ENCODE results near the gene CXorf58.
"Not testable (repeated sequence)": the region's sequence is repeated elsewhere in the genome, so short reads cannot be mapped to it uniquely, and the experiment has no call there.

Gene CXorf58

DNA sequence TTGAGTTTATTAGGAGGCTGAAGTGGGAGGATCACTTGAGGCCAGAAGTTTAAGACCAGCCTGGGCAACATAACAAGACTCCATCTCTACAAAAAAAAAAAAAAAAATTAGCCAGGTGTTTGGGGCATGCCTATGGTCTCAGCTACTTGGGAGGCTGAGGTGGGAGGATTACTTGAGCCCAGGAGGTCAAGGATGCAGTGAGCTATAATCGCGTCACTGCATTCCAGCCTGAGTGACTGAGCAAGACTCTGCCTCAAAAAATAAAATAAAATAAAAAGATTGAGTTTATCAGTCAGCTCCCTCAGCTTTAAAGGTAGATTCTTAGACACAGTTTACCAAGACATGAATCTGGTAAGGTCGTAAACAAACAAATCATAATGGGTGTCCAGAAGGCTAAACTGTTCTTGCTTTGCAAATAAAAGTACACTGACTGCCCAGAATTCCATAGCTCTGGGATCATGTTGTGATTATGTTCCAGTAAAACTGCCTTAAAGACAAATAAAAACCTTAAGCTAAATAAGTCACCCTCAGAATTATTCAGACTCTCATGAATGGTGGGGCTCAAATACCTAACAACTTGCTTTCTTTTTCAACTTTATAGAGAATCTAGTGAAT, 18.8 kb upstream of the CXorf58 start:
- Mint-ChIP-seq H3K27me3 (no peaks in the 10 kb centered on the region), H3K4me3 (no peak overlapping the region), H3K36me3 (no peaks in the 10 kb centered on the region), H3K9me3 (no peaks in the 10 kb centered on the region), H3K4me1 (no peaks in the 10 kb centered on the region), H3K27ac (no peak overlapping the region)
- ATAC-seq (ENCODE audit: low read depth) (no peak), DNase-seq (ENCODE audit: low spot score in 2 of 2) (no peak)

DNA sequence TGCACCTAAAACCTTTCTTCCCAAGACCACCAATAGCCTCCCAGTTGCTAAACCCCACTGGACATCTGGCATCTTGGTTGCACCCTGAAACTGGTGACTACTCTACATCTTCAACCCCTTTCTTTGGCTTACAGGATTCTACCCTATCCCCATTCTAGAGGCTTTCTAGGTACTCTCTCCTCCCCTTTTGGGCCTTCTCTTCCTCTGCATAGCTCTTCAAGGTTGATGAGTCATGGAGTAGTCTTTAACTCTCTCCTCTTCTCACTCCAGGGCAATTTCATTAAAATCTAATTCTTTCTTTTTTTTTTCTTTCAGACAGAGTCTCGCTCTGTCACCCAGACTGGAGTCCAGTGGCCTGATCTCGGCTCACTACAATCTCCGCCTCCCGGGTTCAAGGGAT, 16.9 kb upstream of the CXorf58 start:
- ATAC-seq (ENCODE audit: low read depth) (no peak), DNase-seq (ENCODE audit: low spot score in 2 of 2) (no peak)
- no peaks in the 10 kb centered on the region for H3K36me3 Mint-ChIP-seq
- no peaks in the 10 kb centered on the region for H3K27me3 Mint-ChIP-seq
- H3K9me3 Mint-ChIP-seq = no peaks in the 10 kb centered on the region
- no peak overlapping the region for H3K27ac Mint-ChIP-seq
- H3K4me3 Mint-ChIP-seq = no peak overlapping the region
- no peaks in the 10 kb centered on the region for H3K4me1 Mint-ChIP-seq

DNA sequence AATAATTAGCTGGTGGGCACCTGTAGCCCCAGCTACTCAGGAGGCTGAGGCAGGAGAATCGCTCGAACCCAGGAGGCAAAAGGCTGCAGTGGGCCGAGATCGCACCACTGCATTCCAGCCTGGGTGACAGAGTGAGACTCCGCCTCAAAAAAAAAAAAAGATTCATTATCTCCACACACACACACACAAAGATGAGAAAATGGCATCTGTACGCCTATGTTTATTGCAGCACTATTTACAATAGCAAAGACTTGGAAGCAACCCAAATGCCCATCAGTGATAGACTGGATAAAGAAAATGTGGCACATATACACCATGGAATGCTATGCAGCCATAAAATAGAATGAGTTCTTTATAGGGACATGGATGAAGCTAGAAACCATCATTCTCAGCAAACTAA, 12.8 kb upstream of the CXorf58 start:
- not testable (repeated sequence) for DNase-seq (ENCODE audit: low spot score in 2 of 2); H3K9me3 Mint-ChIP-seq; H3K27me3 Mint-ChIP-seq; H3K4me3 Mint-ChIP-seq; H3K4me1 Mint-ChIP-seq; H3K27ac Mint-ChIP-seq; H3K36me3 Mint-ChIP-seq; ATAC-seq (ENCODE audit: low read depth)

DNA sequence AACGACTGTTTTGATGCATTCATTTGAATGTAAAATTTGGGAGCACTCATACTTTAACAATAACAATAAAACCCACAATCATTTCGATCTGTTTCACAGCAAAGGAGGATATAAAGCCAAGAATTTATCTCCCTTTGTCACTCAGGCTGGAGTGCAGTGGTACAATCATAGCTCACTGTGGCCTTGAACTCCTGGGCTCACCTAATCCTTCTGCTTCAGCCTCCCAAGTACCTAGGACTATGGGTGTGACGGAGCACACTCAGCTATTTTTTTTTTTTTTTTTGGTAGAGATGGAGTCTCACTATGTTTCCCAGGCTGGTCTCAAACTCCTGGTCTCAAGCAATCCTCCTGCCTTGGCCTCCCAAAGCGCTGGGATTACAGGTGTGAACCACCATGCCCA, 11.3 kb upstream of the CXorf58 start:
- not testable (repeated sequence) for ATAC-seq (ENCODE audit: low read depth); H3K4me3 Mint-ChIP-seq; H3K27ac Mint-ChIP-seq; H3K36me3 Mint-ChIP-seq; H3K4me1 Mint-ChIP-seq; DNase-seq (ENCODE audit: low spot score in 2 of 2); H3K9me3 Mint-ChIP-seq; H3K27me3 Mint-ChIP-seq

DNA sequence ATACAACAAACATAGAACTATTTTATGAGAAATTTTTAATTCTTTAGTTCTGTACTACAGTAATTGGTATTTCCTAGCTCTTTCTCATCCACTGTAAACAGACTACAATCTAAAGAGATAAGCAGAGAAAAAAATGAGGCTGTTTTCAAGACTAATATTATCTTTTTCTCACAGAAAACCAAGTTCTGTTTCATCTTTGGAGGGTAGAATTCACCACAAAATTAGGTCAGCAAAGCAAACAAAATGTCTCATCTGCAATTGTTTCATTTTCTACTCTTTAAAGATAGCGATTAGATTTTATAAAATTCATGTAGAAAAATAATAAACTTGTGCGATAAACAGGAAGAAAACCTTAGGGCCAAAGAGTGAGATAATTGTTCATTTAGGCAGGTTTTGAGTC, 10.8 kb upstream of the CXorf58 start:
- no peak overlapping the region for H3K27ac Mint-ChIP-seq
- no peak for ATAC-seq (ENCODE audit: low read depth)
- no peaks in the 10 kb centered on the region for H3K4me1 Mint-ChIP-seq

DNA sequence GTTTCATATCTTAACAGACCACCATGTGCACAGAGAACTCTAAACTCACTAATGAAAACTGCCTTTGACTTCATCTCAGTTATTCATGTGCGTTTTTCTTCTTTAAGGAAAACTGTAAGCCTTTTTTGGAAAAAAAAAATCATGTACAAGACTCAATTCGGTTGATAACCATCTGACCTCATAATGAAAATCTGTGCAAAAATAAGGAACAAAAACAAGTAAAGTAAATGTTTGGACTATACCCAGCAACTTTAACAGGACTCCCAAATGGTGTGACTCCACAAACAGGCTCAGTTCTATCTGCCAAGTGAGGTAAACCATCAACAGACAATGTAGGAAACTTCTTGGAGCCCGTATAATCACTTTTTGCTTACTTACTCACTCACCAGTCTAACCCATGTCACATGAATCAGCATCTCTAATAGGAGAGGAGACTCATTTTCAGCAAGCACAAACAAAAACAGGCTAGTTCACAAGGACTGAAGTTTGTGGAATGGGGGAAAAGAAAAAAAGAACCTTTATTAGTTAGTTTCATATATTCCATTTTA, 9.3 kb upstream of the CXorf58 start:
- Mint-ChIP-seq H3K4me3 (no peak overlapping the region), H3K36me3 (no peaks in the 10 kb centered on the region), H3K27me3 (no peaks in the 10 kb centered on the region), H3K27ac (no peak overlapping the region), H3K4me1 (no peaks in the 10 kb centered on the region), H3K9me3 (no peaks in the 10 kb centered on the region)
- ATAC-seq (ENCODE audit: low read depth) (no peak), DNase-seq (ENCODE audit: low spot score in 2 of 2) (no peak)

More for the DNA sequence above, 10.8 kb upstream of the CXorf58 start:
- H3K4me3 Mint-ChIP-seq = no peak overlapping the region
- H3K27me3 Mint-ChIP-seq = no peaks in the 10 kb centered on the region
- no peak for DNase-seq (ENCODE audit: low spot score in 2 of 2)
- no peaks in the 10 kb centered on the region for H3K9me3 Mint-ChIP-seq
- no peaks in the 10 kb centered on the region for H3K36me3 Mint-ChIP-seq

DNA sequence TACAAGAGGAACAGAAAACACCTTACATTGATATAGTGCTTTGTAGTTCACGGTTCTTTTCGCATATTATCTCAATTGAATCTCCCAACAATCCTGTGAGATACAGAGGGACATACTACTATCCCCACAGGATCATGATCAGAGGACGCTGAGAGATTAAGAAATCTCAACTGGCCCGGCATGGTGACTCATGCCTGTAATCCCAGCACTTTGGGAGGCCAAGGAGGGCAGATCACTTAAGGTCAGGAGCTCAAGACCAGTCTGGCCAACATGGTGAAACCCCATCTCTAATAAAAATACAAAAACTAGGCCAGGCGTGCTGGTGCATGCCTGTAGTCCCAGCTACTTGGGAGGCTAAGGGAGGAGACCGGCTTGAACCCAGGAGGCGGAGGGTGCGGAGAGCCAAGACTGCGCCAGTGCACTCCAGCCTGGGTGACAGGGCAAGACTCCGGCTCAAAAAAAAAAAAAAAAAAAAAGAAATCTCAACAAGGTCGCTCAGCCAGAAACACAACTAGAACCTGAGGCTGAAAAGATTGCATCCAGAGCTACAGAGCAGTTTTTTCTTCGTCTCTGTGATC, 7.5 kb upstream of the CXorf58 start:
- DNase-seq (ENCODE audit: low spot score in 2 of 2) = no peak
- Mint-ChIP-seq H3K4me3 (no peak overlapping the region), H3K36me3 (no peaks in the 10 kb centered on the region), H3K27me3 (no peaks in the 10 kb centered on the region), H3K27ac (no peak overlapping the region), H3K4me1 (peaks cover 2% of the 10 kb centered on the region), H3K9me3 (no peaks in the 10 kb centered on the region)
- no peak for ATAC-seq (ENCODE audit: low read depth)

DNA sequence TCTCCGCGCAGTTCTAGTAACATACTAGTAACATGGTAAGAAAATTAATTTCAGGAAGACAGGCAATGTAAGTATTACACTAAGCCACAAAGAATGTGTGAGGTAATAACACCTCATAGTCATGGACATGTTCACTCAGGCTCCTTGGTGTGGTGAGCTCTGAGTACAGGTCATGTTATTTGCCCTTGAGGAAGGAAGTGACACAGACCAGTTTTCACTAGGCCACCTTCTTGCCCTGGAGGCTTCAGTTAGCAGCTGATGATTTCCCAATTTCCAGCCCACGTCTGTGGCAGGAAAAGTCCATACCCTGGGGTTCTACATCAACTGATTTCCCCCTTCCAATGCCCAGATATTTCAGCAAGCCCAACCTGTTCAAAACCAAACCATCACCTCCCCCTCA, 6.7 kb upstream of the CXorf58 start:
- ATAC-seq (ENCODE audit: low read depth) (no peak), DNase-seq (ENCODE audit: low spot score in 2 of 2) (no peak)
- Mint-ChIP-seq H3K9me3 (no peaks in the 10 kb centered on the region), H3K27ac (no peak overlapping the region), H3K4me3 (no peak overlapping the region), H3K4me1 (peaks cover 2% of the 10 kb centered on the region), H3K27me3 (no peaks in the 10 kb centered on the region), H3K36me3 (no peaks in the 10 kb centered on the region)

DNA sequence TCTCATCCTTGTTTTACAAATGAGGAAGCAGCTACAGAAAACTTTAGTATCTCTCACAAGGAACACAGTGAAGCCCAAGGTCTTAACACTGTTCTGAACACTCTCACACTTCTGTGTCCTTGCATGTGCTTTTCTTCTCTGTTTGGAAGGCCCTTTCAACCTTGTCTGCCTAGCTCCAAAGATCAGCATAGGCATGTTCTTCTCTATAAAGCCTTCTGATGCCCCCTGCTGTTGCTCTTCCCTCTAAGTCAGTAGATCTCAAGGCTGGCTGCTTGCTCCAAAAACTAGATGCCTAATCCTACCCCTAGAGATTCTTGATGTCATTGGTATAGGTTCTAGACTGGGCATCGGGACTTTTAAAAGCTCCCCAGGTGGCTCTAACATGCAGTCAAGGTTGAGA, 6.0 kb upstream of the CXorf58 start:
- Mint-ChIP-seq H3K4me3 (no peak overlapping the region), H3K4me1 (peaks cover 2% of the 10 kb centered on the region), H3K27ac (no peak overlapping the region), H3K9me3 (no peaks in the 10 kb centered on the region), H3K36me3 (no peaks in the 10 kb centered on the region), H3K27me3 (no peaks in the 10 kb centered on the region)
- peak; percentile 91 for ATAC-seq (ENCODE audit: low read depth)
- DNase-seq (ENCODE audit: low spot score in 2 of 2) = peak; percentile 16 to 25

DNA sequence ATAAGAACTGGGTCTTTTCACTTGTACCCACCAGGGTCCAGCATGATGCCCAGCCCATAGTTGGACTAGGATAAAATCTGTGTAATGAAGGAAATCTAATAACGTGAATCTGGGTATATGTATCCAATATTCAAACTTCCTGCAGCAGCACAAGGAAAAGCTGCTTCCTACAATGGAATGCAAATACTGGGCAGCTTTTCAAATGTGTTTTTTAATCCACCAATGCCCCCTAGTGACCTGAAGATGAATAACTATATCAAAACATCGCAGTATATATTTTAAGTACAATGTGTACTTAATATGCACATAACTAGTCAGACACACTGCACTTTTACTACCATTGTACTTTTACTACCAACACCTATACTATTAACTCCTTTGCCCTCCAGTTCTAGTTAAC, 5.4 kb upstream of the CXorf58 start:
- Mint-ChIP-seq H3K27me3 (no peaks in the 10 kb centered on the region), H3K27ac (no peak overlapping the region), H3K36me3 (no peaks in the 10 kb centered on the region), H3K4me1 (peaks cover 2% of the 10 kb centered on the region), H3K4me3 (no peak overlapping the region), H3K9me3 (no peaks in the 10 kb centered on the region)
- peak; percentile 39 for ATAC-seq (ENCODE audit: low read depth)
- DNase-seq (ENCODE audit: low spot score in 2 of 2) = no peak

DNA sequence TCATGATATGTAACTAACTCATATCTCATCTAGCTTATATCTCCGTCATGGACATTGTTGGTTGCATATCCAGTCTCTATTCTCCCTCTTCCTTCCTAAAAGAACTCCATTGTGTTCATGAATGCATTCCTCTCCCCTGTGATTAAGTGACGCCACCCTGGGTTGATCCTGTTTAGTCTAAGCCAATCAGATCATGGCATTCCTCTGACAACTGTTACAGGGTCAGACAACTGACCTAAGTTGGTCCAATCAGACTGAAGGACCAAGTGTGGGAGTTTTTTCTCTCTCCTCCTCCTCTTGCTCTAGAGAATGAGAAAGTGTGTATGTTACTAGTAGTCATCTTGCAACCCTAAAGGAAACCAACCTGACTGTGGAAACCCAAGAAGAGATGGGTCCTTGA, 3.7 kb upstream of the CXorf58 start:
- no peaks in the 10 kb centered on the region for H3K36me3 Mint-ChIP-seq
- DNase-seq (ENCODE audit: low spot score in 2 of 2) (no peak), ATAC-seq (ENCODE audit: low read depth) (no peak)
- no peak overlapping the region for H3K4me3 Mint-ChIP-seq
- no peaks in the 10 kb centered on the region for H3K9me3 Mint-ChIP-seq
- peaks cover 6% of the 10 kb centered on the region for H3K4me1 Mint-ChIP-seq
- H3K27me3 Mint-ChIP-seq = no peaks in the 10 kb centered on the region
- H3K27ac Mint-ChIP-seq = peak overlapping the region; percentile 84

DNA sequence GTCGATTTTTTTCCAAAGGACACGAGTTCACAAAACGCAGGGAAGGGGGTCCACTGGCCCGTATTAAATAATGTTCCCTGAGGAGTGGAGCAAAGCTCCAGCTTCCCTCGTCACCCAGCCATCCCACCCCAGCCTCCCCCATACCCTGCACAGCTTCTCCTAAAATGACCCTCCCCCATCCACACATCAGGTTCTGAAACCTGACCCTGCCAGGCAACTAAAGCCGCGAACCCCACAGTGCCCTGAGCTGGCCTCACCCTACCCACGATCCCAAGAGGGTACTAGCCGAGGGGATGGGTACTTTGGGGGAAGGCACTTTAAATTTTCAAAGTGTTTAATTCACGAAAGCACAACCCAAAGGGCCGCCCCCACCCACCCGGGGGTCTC, 702 bp upstream of the CXorf58 start:
- ATAC-seq (ENCODE audit: low read depth) (no peak), DNase-seq (ENCODE audit: low spot score in 2 of 2) (no peak)
- Mint-ChIP-seq H3K36me3 (no peaks in the 10 kb centered on the region), H3K4me3 (peak overlapping the region; percentile 87), H3K27ac (peak overlapping the region; percentile 83), H3K9me3 (no peaks in the 10 kb centered on the region), H3K27me3 (no peaks in the 10 kb centered on the region), H3K4me1 (peaks cover 6% of the 10 kb centered on the region)

DNA sequence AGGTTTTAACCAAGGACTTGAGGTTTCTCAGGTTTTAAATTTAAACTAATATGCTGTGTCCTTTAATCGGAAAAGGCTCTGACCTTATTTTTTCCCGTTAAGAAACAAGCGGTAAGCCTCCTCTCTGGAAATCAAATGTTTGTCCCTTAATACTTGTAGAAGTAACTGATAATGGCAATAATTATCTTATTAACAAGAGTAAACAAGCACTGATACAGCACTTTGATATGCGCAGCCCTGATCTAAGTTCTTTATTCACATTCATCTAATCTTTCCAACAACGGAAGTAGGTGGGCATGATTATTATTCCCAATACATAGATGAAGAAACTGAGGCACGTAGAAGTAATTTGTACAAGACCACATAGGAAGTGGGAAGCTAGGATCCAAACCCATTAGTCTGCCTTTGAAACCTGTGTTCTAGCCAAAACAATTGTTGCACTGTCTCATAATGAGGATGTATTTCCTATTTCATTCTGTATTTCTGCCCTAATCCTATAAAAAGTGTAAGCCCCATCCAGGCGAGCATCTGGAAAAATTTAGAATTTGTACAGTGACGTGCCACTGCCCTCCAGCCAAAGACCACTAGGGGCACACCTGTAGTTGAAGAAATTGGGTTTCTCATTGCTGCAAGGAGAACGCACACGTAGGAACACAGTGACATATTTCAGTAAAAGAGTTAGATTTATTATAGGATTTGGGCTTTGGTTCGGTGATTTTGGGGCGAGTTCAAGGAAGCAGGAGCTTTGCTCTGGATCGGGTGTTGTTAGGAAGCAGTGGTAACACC, 606 bp downstream of the CXorf58 start:
- DNase-seq (ENCODE audit: low spot score in 2 of 2) (no peak), ATAC-seq (ENCODE audit: low read depth) (no peak)
- peak overlapping the region; percentile 87 for H3K4me3 Mint-ChIP-seq
- H3K27me3 Mint-ChIP-seq = no peaks in the 10 kb centered on the region
- no peaks in the 10 kb centered on the region for H3K9me3 Mint-ChIP-seq
- H3K4me1 Mint-ChIP-seq = peaks cover 6% of the 10 kb centered on the region
- H3K36me3 Mint-ChIP-seq = no peaks in the 10 kb centered on the region
- H3K27ac Mint-ChIP-seq = peak overlapping the region; percentile 83

DNA sequence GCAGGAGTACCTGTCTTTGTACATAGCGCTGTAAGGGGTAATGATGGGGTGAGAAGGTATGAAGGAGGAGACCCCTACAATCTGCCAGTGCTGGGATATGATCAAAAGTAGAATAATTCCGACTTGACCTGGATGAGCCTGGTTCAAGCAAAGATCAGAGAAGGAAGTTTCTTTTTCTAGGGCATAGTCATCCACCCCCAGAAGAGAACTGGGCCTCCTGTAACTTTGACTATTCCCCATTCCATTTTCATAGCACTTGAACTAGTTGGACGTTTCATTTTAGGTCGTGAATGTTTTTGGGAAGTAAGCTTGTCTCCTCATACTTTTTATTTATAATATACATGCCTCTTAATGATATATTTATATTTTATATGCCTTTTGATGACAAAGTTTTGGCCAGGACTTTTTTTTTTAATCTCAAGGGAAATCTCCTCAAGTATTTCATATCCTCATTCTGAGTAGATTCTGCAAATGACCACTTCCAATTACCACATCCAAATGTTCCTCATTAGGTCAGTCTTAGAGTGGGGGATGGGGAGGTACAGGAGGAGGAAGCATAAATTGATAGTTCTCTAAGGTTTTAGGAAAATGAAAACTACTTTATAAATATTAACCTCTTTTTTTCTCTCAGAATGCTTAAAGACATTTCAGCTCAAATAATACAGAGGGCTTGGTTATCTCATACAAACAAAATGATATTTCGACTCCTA, 3.5 kb downstream of the CXorf58 start:
- no peaks in the 10 kb centered on the region for H3K9me3 Mint-ChIP-seq
- H3K27ac Mint-ChIP-seq = no peak overlapping the region
- H3K4me1 Mint-ChIP-seq = peaks cover 4% of the 10 kb centered on the region
- H3K27me3 Mint-ChIP-seq = no peaks in the 10 kb centered on the region
- DNase-seq (ENCODE audit: low spot score in 2 of 2) (no peak), ATAC-seq (ENCODE audit: low read depth) (no peak)
- H3K36me3 Mint-ChIP-seq = no peaks in the 10 kb centered on the region
- no peak overlapping the region for H3K4me3 Mint-ChIP-seq
